ENCODE results near the gene SFXN1. TPM values are rescaled to one million over a fixed set of nuclear protein-coding genes. Genes with fewer than 3 reads are reported as not detected.

Gene SFXN1
- total RNA-seq, 1 donor from 2014 or later, result 83.7 TPM

GRCh38 chr5:175465282-175465681 lies 13.1 kb upstream of the SFXN1 start:
- DNase-seq (ENCODE audit: low spot score, unreplicated experiment), result no peak
- Mint-ChIP-seq H3K27me3 (peaks cover 33% of the 10 kb centered on the region), H3K27ac (no peak overlapping the region), H3K4me3 (ENCODE audit: low read depth) (no peak overlapping the region), H3K9me3 (ENCODE audit: low read depth) (no peaks in the 10 kb centered on the region), H3K36me3 (ENCODE audit: insufficient read depth) (no peaks in the 10 kb centered on the region), H3K4me1 (ENCODE audit: low read depth) (peaks cover 8% of the 10 kb centered on the region)
- no peak for TF ChIP-seq CTCF (IDR thresholded peaks at IDR 0.05; ENCODE audit: unreplicated experiment)

DNA sequence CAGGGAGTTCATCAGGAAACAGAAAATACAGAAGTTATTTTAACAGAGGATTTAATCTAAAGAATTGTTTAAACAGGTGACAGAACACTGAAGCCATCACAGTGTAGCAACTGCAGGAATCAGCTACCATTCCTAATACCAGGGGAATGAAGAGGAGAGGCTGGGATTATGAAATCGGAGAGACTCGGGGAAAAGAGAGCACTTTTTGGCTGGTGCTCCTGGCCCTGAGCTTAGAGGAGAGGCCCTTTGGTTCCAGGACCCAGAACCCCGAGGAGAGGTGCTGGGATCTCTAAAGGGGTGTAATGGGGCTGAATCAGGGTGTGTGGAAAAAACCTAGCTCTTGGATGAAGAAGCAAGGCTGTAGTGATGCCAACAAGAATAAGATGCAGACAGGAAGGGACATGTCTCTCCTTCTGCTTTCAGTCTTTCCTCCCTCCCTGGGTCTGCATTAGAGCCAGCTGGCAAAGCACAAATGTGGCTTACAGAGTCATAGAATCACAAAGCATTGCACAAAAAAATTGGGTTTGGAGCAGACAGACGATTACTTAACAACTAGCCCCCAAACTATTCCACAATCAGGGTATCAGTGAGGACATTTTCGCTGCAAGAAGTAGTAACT lies 11.6 kb upstream of the SFXN1 start:
- TF ChIP-seq CTCF (IDR thresholded peaks at IDR 0.05; ENCODE audit: unreplicated experiment), result no peak
- H3K9me3 Mint-ChIP-seq (ENCODE audit: low read depth), result no peaks in the 10 kb centered on the region
- peaks cover 8% of the 10 kb centered on the region for H3K4me1 Mint-ChIP-seq (ENCODE audit: low read depth)
- H3K36me3 Mint-ChIP-seq (ENCODE audit: insufficient read depth), result no peaks in the 10 kb centered on the region
- no peak overlapping the region for H3K4me3 Mint-ChIP-seq (ENCODE audit: low read depth)
- no peak overlapping the region for H3K27ac Mint-ChIP-seq
- peaks cover 41% of the 10 kb centered on the region for H3K27me3 Mint-ChIP-seq
- no peak for DNase-seq (ENCODE audit: low spot score, unreplicated experiment)

DNA sequence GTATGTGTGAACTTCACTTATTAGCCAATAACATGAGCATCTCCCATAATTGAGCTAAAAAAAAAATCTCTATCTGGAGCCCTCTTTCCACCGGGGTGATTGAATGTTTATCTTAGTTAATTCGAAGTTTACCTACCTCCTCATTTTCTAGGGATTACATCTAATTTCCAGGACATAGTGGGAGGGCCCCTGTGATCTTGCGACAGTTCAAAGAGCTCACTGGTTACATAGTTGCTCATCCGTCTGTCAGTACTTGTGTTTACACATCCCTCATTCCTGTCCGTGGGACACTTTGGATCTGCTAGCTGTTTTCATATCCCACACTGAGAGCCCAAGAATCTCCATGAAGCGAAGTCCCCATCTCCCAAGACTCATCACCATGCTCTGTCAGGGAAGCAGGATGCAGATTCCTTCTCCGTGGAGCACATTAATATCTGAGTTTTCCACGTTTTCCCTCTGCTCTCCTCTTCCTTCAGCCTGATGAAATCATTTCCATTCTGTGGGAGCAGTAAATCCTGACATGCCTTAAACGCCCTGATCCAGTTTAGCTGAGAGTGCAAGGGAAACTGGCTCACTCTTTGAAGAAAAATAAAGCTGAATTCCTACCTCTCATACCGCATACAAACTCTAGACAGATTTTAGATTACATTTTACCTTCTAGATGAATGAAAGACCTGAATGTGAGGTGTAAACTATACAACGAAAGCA lies 10.2 kb upstream of the SFXN1 start:
- no peak for DNase-seq (ENCODE audit: low spot score, unreplicated experiment)
- TF ChIP-seq CTCF (IDR thresholded peaks at IDR 0.05; ENCODE audit: unreplicated experiment), result no peak
- Mint-ChIP-seq H3K9me3 (ENCODE audit: low read depth) (no peaks in the 10 kb centered on the region), H3K27ac (no peak overlapping the region), H3K36me3 (ENCODE audit: insufficient read depth) (no peaks in the 10 kb centered on the region), H3K4me3 (ENCODE audit: low read depth) (no peak overlapping the region), H3K27me3 (peaks cover 41% of the 10 kb centered on the region), H3K4me1 (ENCODE audit: low read depth) (peaks cover 8% of the 10 kb centered on the region)

DNA sequence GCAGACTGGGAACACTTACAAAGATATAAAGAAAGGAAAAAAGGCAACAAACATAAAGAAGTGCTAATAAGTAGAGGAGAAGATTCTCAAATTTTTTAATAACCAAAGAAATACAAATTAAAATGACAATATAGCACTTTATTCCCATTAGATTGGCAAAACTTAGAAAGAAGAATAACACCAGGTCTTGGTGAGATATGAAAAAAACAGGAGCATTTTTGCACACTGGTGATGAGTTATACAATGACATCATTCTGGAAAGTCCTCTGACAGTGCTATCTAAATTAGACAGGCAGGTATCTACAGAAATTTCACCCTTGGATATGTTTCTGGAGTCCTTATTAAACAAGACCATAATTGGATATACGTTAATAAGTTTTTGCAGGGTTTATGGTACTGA lies 9.5 kb upstream of the SFXN1 start:
- DNase-seq (ENCODE audit: low spot score, unreplicated experiment), result no peak
- H3K9me3 Mint-ChIP-seq (ENCODE audit: low read depth), result no peaks in the 10 kb centered on the region
- no peaks in the 10 kb centered on the region for H3K36me3 Mint-ChIP-seq (ENCODE audit: insufficient read depth)

GRCh38 chr5:175469916-175470315 lies 8.4 kb upstream of the SFXN1 start:
- Mint-ChIP-seq H3K36me3 (ENCODE audit: insufficient read depth) (no peaks in the 10 kb centered on the region), H3K9me3 (ENCODE audit: low read depth) (no peaks in the 10 kb centered on the region), H3K4me3 (ENCODE audit: low read depth) (no peak overlapping the region), H3K4me1 (ENCODE audit: low read depth) (no peaks in the 10 kb centered on the region), H3K27me3 (peaks cover 51% of the 10 kb centered on the region), H3K27ac (no peak overlapping the region)
- TF ChIP-seq CTCF (IDR thresholded peaks at IDR 0.05; ENCODE audit: unreplicated experiment), result no peak
- no peak for DNase-seq (ENCODE audit: low spot score, unreplicated experiment)

More for the DNA sequence above, 9.5 kb upstream of the SFXN1 start:
- TF ChIP-seq CTCF (IDR thresholded peaks at IDR 0.05; ENCODE audit: unreplicated experiment), result no peak
- Mint-ChIP-seq H3K27ac (no peak overlapping the region), H3K4me3 (ENCODE audit: low read depth) (no peak overlapping the region), H3K4me1 (ENCODE audit: low read depth) (peaks cover 5% of the 10 kb centered on the region), H3K27me3 (peaks cover 43% of the 10 kb centered on the region)

Data from progenitor cell of endocrine pancreas (in vitro differentiated cells).